ENCODE results near the gene ZNF275. TPM values are rescaled to one million over a fixed set of nuclear protein-coding genes. Genes with fewer than 3 reads are reported as not detected.

The ZNF275 gene
- total and polyA plus RNA-seq, 4 donors: 6.2 to 13.9 (median 8.6) TPM

DNA sequence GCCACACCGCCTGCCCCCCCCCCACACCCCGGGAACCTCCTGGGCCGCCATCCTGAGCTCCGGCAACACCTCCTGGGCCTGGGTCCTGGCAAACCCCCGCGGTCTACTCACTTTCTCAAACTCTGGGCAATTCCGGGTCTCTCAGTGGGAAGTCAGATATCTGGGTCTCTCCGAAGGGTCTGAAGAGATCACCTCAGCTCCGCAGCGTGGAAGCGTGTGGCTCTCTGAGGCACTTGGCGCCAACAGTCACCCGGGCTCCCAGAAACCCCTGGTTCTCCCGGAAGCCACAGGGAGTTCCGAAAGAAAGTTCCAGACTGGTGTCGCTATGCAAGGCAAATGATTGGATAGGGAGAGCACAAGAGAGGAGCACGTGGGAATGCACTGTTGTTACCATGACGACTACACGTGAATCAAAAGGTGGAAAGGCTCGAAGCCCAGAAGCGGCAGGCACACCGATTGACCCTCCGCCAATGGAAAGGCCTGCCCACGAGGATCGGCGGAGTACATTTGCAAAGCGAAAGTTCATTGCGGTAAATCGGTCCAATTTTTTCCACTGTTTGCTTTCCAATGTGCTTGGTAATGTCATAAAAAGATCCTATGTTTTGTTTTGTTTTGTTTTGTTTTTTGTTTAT is 67.3 kb downstream of the ZNF275 start, which contains the start of gene PNMA6E:
TSS of gene PNMA6E (minus strand) at position 218 of the 632 bp plus-strand sequence. CDS start 2,501 bp downstream, outside the sequence.
- H3K27ac ChIP-seq (ENCODE audit: low read depth in 1 of 2, low read length in 2 of 2): no peak within 1 kb of the TSS
- no peaks in the 10 kb centered on the region for H3K4me1 ChIP-seq (ENCODE audit: control insufficient read depth in 4 of 4, insufficient read depth in 4 of 4, low read length in 3 of 4)
- H3K9me3 ChIP-seq (ENCODE audit: control insufficient read depth in 4 of 4, low read length in 3 of 4): peaks cover 0 to 2% (median 0%) of the 10 kb centered on the region in 4 donors
- 95% methylated on average over 29 of the region's 29 CpGs for WGBS
- no peaks in the 10 kb centered on the region for H3K27me3 ChIP-seq (ENCODE audit: control insufficient read depth in 4 of 4, insufficient read depth in 4 of 4, low read length in 3 of 4)
- TF ChIP-seq YY1 (IDR thresholded peaks at IDR 0.05) (no peak), JUND (IDR thresholded peaks at IDR 0.05) (no peak), RXRA (IDR thresholded peaks at IDR 0.05) (no peak), SP1 (IDR thresholded peaks at IDR 0.05) (no peak), TAF1 (conservative IDR thresholded peaks at IDR 0.05) (no peak), FOXA1 (IDR thresholded peaks at IDR 0.05) (no peak), HNF4A (conservative IDR thresholded peaks at IDR 0.05) (no peak), EGR1 (IDR thresholded peaks at IDR 0.05; ENCODE audit: low read depth in 2 of 2) (no peak), GABPA (IDR thresholded peaks at IDR 0.05 in 1 of 2, conservative IDR thresholded peaks at IDR 0.05 in 1 of 2) (no peak), FOXA2 (IDR thresholded peaks at IDR 0.05) (no peak), RAD21 (IDR thresholded peaks at IDR 0.05) (no peak), HNF4G (IDR thresholded peaks at IDR 0.05) (no peak), NR2F2 (IDR thresholded peaks at IDR 0.05) (no peak)
- TF ChIP-seq, protein P1, sequence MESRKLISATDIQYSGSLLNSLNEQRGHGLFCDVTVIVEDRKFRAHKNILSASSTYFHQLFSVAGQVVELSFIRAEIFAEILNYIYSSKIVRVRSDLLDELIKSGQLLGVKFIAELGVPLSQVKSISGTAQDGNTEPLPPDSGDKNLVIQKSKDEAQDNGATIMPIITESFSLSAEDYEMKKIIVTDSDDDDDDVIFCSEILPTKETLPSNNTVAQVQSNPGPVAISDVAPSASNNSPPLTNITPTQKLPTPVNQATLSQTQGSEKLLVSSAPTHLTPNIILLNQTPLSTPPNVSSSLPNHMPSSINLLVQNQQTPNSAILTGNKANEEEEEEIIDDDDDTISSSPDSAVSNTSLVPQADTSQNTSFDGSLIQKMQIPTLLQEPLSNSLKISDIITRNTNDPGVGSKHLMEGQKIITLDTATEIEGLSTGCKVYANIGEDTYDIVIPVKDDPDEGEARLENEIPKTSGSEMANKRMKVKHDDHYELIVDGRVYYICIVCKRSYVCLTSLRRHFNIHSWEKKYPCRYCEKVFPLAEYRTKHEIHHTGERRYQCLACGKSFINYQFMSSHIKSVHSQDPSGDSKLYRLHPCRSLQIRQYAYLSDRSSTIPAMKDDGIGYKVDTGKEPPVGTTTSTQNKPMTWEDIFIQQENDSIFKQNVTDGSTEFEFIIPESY (IDR thresholded peaks at IDR 0.05): no peak
- TF ChIP-seq, protein P2, sequence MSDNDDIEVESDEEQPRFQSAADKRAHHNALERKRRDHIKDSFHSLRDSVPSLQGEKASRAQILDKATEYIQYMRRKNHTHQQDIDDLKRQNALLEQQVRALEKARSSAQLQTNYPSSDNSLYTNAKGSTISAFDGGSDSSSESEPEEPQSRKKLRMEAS (IDR thresholded peaks at IDR 0.05): no peak
- TF ChIP-seq, protein P3, sequence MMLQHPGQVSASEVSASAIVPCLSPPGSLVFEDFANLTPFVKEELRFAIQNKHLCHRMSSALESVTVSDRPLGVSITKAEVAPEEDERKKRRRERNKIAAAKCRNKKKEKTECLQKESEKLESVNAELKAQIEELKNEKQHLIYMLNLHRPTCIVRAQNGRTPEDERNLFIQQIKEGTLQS (IDR thresholded peaks at IDR 0.05): no peak
- TF ChIP-seq, protein P4, sequence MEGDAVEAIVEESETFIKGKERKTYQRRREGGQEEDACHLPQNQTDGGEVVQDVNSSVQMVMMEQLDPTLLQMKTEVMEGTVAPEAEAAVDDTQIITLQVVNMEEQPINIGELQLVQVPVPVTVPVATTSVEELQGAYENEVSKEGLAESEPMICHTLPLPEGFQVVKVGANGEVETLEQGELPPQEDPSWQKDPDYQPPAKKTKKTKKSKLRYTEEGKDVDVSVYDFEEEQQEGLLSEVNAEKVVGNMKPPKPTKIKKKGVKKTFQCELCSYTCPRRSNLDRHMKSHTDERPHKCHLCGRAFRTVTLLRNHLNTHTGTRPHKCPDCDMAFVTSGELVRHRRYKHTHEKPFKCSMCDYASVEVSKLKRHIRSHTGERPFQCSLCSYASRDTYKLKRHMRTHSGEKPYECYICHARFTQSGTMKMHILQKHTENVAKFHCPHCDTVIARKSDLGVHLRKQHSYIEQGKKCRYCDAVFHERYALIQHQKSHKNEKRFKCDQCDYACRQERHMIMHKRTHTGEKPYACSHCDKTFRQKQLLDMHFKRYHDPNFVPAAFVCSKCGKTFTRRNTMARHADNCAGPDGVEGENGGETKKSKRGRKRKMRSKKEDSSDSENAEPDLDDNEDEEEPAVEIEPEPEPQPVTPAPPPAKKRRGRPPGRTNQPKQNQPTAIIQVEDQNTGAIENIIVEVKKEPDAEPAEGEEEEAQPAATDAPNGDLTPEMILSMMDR (IDR thresholded peaks at IDR 0.05; ENCODE audit: low read depth, low read length, missing input control): no peak
- TF ChIP-seq, protein P5, sequence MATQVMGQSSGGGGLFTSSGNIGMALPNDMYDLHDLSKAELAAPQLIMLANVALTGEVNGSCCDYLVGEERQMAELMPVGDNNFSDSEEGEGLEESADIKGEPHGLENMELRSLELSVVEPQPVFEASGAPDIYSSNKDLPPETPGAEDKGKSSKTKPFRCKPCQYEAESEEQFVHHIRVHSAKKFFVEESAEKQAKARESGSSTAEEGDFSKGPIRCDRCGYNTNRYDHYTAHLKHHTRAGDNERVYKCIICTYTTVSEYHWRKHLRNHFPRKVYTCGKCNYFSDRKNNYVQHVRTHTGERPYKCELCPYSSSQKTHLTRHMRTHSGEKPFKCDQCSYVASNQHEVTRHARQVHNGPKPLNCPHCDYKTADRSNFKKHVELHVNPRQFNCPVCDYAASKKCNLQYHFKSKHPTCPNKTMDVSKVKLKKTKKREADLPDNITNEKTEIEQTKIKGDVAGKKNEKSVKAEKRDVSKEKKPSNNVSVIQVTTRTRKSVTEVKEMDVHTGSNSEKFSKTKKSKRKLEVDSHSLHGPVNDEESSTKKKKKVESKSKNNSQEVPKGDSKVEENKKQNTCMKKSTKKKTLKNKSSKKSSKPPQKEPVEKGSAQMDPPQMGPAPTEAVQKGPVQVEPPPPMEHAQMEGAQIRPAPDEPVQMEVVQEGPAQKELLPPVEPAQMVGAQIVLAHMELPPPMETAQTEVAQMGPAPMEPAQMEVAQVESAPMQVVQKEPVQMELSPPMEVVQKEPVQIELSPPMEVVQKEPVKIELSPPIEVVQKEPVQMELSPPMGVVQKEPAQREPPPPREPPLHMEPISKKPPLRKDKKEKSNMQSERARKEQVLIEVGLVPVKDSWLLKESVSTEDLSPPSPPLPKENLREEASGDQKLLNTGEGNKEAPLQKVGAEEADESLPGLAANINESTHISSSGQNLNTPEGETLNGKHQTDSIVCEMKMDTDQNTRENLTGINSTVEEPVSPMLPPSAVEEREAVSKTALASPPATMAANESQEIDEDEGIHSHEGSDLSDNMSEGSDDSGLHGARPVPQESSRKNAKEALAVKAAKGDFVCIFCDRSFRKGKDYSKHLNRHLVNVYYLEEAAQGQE (IDR thresholded peaks at IDR 0.05): no peak
- no peak within 1 kb of the TSS for H3K9ac ChIP-seq (ENCODE audit: low read depth in 1 of 2, low read length in 2 of 2)
- H3K36me3 ChIP-seq (ENCODE audit: control insufficient read depth in 4 of 4, insufficient read depth in 3 of 4, low read depth in 1 of 4, low read length in 3 of 4): no peaks in the 10 kb centered on the region
- no peak for DNase-seq (ENCODE audit: low spot score)
- no peak within 1 kb of the TSS for H3K4me3 ChIP-seq (ENCODE audit: low read depth in 1 of 3, low read length in 3 of 3)

Small RNAs within 50 kb of the gene (small RNA-seq; reads per million reads assigned to genes)
- gene AC152007.1: not detected

Other genes with a start within 250 kb of the ZNF275 start
- not detected for gene MAGEA1, start 154.9 kb upstream of the ZNF275 start, total RNA-seq
- not detected for gene MAGEA1, start 154.9 kb upstream of the ZNF275 start, polyA plus RNA-seq
- gene PNMA6F, start 12.4 kb upstream of the ZNF275 start, total RNA-seq: not detected
- not detected for gene PNMA6F, start 12.4 kb upstream of the ZNF275 start, polyA plus RNA-seq
- gene PNMA6E, start 67.2 kb downstream of the ZNF275 start, total RNA-seq: not detected
- not detected for gene PNMA6E, start 67.2 kb downstream of the ZNF275 start, polyA plus RNA-seq
- gene ZFP92, start 77.3 kb downstream of the ZNF275 start, total RNA-seq: 1 to 10 TPM in 1 of 2 donors, under 1 TPM in 1; 0.56 to 1.3 TPM
- gene ZFP92, start 77.3 kb downstream of the ZNF275 start, polyA plus RNA-seq: under 1 TPM; 0.24 to 0.31 TPM
- 1 to 10 TPM; 1.2 to 1.3 TPM for gene TREX2, start 111.9 kb downstream of the ZNF275 start, total RNA-seq
- under 1 TPM in 1 of 2 donors, not detected in 1; 0.13 TPM for gene TREX2, start 111.9 kb downstream of the ZNF275 start, polyA plus RNA-seq
- gene HAUS7, start 136.4 kb downstream of the ZNF275 start, total RNA-seq: 1 to 10 TPM; 7.0 to 7.2 TPM
- gene HAUS7, start 136.4 kb downstream of the ZNF275 start, polyA plus RNA-seq: 1 to 10 TPM; 8.4 to 8.9 TPM
- gene BGN, start 160.8 kb downstream of the ZNF275 start, total RNA-seq: 10 to 100 TPM; 11.7 to 30.7 TPM
- 100 to 1,000 TPM in 1 of 2 donors, 10 to 100 TPM in 1; 58.8 to 131 TPM for gene BGN, start 160.8 kb downstream of the ZNF275 start, polyA plus RNA-seq
- not detected for gene ATP2B3, start 183.5 kb downstream of the ZNF275 start, total RNA-seq
- not detected for gene ATP2B3, start 183.5 kb downstream of the ZNF275 start, polyA plus RNA-seq

All from liver (tissue), 10 donors.